KMS-11 (cell line): ENCODE data around the gene DLG2.
"Not testable (repeated sequence)": the region's sequence is repeated elsewhere in the genome, so short reads cannot be mapped to it uniquely, and the experiment has no call there.

Source experiments
- H2AFZ ChIP-seq: fragments of 200-600 bp; sonication (generic); 2 replicates; pipeline ENCODE4 v1.6.1; 2016; ENCODE audit warnings: antibody characterized with exemption, mixed run types, low read depth
- H3K27ac ChIP-seq: fragments of 200-600 bp; sonication (generic); 2 replicates; pipeline ENCODE4 v1.6.1; 2016; ENCODE audit warnings: mild to moderate bottlenecking, mixed run types
- H3K27me3 ChIP-seq: fragments of 200-600 bp; sonication (generic); 2 replicates; pipeline ENCODE4 v1.6.1; 2017; ENCODE audit warnings: mild to moderate bottlenecking, low read depth, mixed run types, moderate library complexity; ENCODE audit not compliant: insufficient read depth
- H3K36me3 ChIP-seq: fragments of 200-600 bp; sonication (generic); 2 replicates; pipeline ENCODE4 v1.6.1; 2017; ENCODE audit warnings: mild to moderate bottlenecking, mixed run types; ENCODE audit not compliant: insufficient read depth
- H3K4me1 ChIP-seq: fragments of 200-600 bp; sonication (generic); 2 replicates; pipeline ENCODE4 v1.6.1; 2016; ENCODE audit warnings: mild to moderate bottlenecking, low read depth, mixed run types; ENCODE audit not compliant: poor library complexity, severe bottlenecking
- H3K4me2 ChIP-seq: fragments of 200-600 bp; sonication (generic); 2 replicates; pipeline ENCODE4 v1.7.0; 2016; ENCODE audit warnings: mild to moderate bottlenecking, mixed run types
- H3K4me3 ChIP-seq: fragments of 200-600 bp; sonication (generic); IDR thresholded peaks from 2 replicates; pipeline ENCODE4 v1.6.1; 2017; ENCODE audit warnings: low read depth, low read length, mixed read lengths; ENCODE audit not compliant: insufficient read depth
- H3K79me2 ChIP-seq: fragments of 200-600 bp; sonication (generic); 2 replicates; pipeline ENCODE4 v1.6.1; 2016; ENCODE audit warnings: low read depth, mixed run types; ENCODE audit not compliant: insufficient read depth
- H3K9ac ChIP-seq: fragments of 200-600 bp; sonication (generic); 2 replicates; pipeline ENCODE4 v1.6.1; 2016; ENCODE audit warnings: mild to moderate bottlenecking, mixed run types
- H4K20me1 ChIP-seq: fragments of 200-600 bp; sonication (generic); 2 replicates; pipeline ENCODE4 v1.6.1; 2016; ENCODE audit warnings: mild to moderate bottlenecking, mixed run types; ENCODE audit not compliant: insufficient read depth
- CTCF ChIP-seq: fragments of 200-600 bp; sonication (generic); conservative IDR thresholded peaks from 2 replicates; pipeline ENCODE4 v1.6.1; 2017; ENCODE audit warnings: low read depth, mild to moderate bottlenecking, antibody characterized with exemption, low read length, moderate library complexity, mixed read lengths

The DLG2 gene

GRCh38 chr11:83455356-83455755, 2171.8 kb downstream of the DLG2 start:
- no peaks in the 10 kb centered on the region for H3K4me1 ChIP-seq
- no peak overlapping the region for H3K27ac ChIP-seq
- no peaks in the 10 kb centered on the region for H4K20me1 ChIP-seq
- no peaks in the 10 kb centered on the region for H3K27me3 ChIP-seq
- no peak overlapping the region for H3K9ac ChIP-seq
- no peak overlapping the region for H2AFZ ChIP-seq
- no peak for TF ChIP-seq CTCF
- H3K4me3 ChIP-seq: no peak overlapping the region
- no peaks in the 10 kb centered on the region for H3K79me2 ChIP-seq
- H3K4me2 ChIP-seq: no peak overlapping the region
- no peaks in the 10 kb centered on the region for H3K36me3 ChIP-seq

- no peaks in the 10 kb centered on the region for H3K27me3 ChIP-seq
Observed at GRCh38 chr11:83454674-83455073, 2172.5 kb downstream of the DLG2 start.

GRCh38 chr11:83449338-83449913, 2177.7 kb downstream of the DLG2 start:
- Histone ChIP-seq H4K20me1 (no peaks in the 10 kb centered on the region), H3K36me3 (no peaks in the 10 kb centered on the region), H3K27me3 (no peaks in the 10 kb centered on the region), H3K79me2 (no peaks in the 10 kb centered on the region), H2AFZ (no peak overlapping the region), H3K4me3 (no peak overlapping the region), H3K9ac (no peak overlapping the region), H3K27ac (no peak overlapping the region), H3K4me1 (no peaks in the 10 kb centered on the region), H3K4me2 (no peak overlapping the region)
- no peak for TF ChIP-seq CTCF

More at GRCh38 chr11:83454674-83455073, 2172.5 kb downstream of the DLG2 start:
- Histone ChIP-seq H2AFZ (no peak overlapping the region), H4K20me1 (no peaks in the 10 kb centered on the region), H3K4me1 (no peaks in the 10 kb centered on the region), H3K9ac (no peak overlapping the region), H3K36me3 (no peaks in the 10 kb centered on the region), H3K4me3 (no peak overlapping the region), H3K4me2 (no peak overlapping the region), H3K79me2 (no peaks in the 10 kb centered on the region), H3K27ac (no peak overlapping the region)
- TF ChIP-seq CTCF: no peak

- no peak overlapping the region for H2AFZ ChIP-seq
- H3K4me1 ChIP-seq: no peaks in the 10 kb centered on the region
- no peaks in the 10 kb centered on the region for H3K36me3 ChIP-seq
- no peak overlapping the region for H3K27ac ChIP-seq
- no peak overlapping the region for H3K9ac ChIP-seq
- H3K79me2 ChIP-seq: no peaks in the 10 kb centered on the region
- no peak overlapping the region for H3K4me3 ChIP-seq
- H3K27me3 ChIP-seq: no peaks in the 10 kb centered on the region
- H3K4me2 ChIP-seq: no peak overlapping the region
- TF ChIP-seq CTCF: no peak
- no peaks in the 10 kb centered on the region for H4K20me1 ChIP-seq
Observed at GRCh38 chr11:83448686-83449085, 2178.5 kb downstream of the DLG2 start.

GRCh38 chr11:83443880-83444279, 2183.3 kb downstream of the DLG2 start:
- not testable (repeated sequence) for H3K79me2 ChIP-seq, H2AFZ ChIP-seq, H3K4me2 ChIP-seq, H4K20me1 ChIP-seq, H3K4me3 ChIP-seq, H3K4me1 ChIP-seq, H3K36me3 ChIP-seq, H3K27ac ChIP-seq, H3K9ac ChIP-seq, H3K27me3 ChIP-seq
